Gastroesophageal sphincter (tissue), 3 donors: Measurements from ENCODE around the gene MRPS14.

Experiments
- POLR2A ChIP-seq, 2 donors: fragments of 450-650 bp; IDR thresholded peaks; one replicate each; pipeline ENCODE4 v1.6.1; 2017; ENCODE audit warnings: antibody characterized with exemption in 2 of 2, mild to moderate bottlenecking in 2 of 2, moderate library complexity in 1 of 2
- TF ChIP-seq, protein P1 (sequence below), 4 experiments: fragments of 200-600 bp in 2 of 4; fragments of 450-650 bp in 2 of 4; sonication (generic) in 1 of 4; IDR thresholded peaks; one replicate each; pipeline ENCODE4 v1.5.1; 2017 to 2019; ENCODE audit warnings: antibody characterized with exemption in 4 of 4, mild to moderate bottlenecking in 2 of 4, moderate library complexity in 2 of 4

- TF ChIP-seq, protein P1, sequence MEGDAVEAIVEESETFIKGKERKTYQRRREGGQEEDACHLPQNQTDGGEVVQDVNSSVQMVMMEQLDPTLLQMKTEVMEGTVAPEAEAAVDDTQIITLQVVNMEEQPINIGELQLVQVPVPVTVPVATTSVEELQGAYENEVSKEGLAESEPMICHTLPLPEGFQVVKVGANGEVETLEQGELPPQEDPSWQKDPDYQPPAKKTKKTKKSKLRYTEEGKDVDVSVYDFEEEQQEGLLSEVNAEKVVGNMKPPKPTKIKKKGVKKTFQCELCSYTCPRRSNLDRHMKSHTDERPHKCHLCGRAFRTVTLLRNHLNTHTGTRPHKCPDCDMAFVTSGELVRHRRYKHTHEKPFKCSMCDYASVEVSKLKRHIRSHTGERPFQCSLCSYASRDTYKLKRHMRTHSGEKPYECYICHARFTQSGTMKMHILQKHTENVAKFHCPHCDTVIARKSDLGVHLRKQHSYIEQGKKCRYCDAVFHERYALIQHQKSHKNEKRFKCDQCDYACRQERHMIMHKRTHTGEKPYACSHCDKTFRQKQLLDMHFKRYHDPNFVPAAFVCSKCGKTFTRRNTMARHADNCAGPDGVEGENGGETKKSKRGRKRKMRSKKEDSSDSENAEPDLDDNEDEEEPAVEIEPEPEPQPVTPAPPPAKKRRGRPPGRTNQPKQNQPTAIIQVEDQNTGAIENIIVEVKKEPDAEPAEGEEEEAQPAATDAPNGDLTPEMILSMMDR (IDR thresholded peaks at IDR 0.05): no peak
- TF ChIP-seq POLR2A (IDR thresholded peaks at IDR 0.05): no peak
These were observed 59.6 kb downstream of the MRPS14 start for GRCh38 chr1:174963529-174964125.
